GM12878 (cell line): ENCODE results near the gene ZNF225. TPM values are rescaled to one million over a fixed set of nuclear protein-coding genes. Genes with fewer than 3 reads are reported as not detected.
A peak's percentile ranks its signal among the peaks of the same experiment; 100 is the strongest.

Experiments
- ATAC-seq: fragments of 200-7000 bp; cut with Tn5 transposase; 3 replicates; pipeline ENCODE4 v1.9.1; 2020; ENCODE audit warnings: mild to moderate bottlenecking, moderate library complexity
- BruUV-seq: library from RNA; stranded (reverse); fragments of 400-500 nt; replicated peaks from 2 replicates; lab custom pipeline; 2021; lab: Mats Ljungman, UMichigan
- CTCF ChIA-PET: fragments of 300-600 bp; sonication (Branson Sonifier 250); formaldehyde crosslinking; extraction: SDS; loops from one replicate; lab custom pipeline; 2021; ENCODE audit warnings: inconsistent platforms; lab: Yijun Ruan, JAX
- POLR2A ChIA-PET: fragments of 350-600 bp; formaldehyde crosslinking; extraction: SDS; loops from one replicate; lab custom pipeline; 2021; ENCODE audit warnings: inconsistent platforms; lab: Charles Lee
- RAD21 ChIA-PET: fragments of 300-600 bp; sonication (Branson Sonifier 250); formaldehyde crosslinking; loops from one replicate; lab custom pipeline; 2023; ENCODE audit warnings: antibody characterized with exemption; ENCODE audit not compliant: unreplicated experiment; lab: Charles Lee
- SMC1A ChIA-PET: fragments of 300-600 bp; sonication (Branson Sonifier 250); formaldehyde crosslinking; loops from one replicate; lab custom pipeline; 2023; ENCODE audit not compliant: unreplicated experiment, uncharacterized antibody; lab: Charles Lee
- DNase-seq: peaks from one replicate; pipeline ENCODE4 v3.0.0-alpha.2; 2011; ENCODE audit warnings: low read depth, low spot score
- FAIRE-seq: peaks from 3 replicates; lab custom pipeline; 2011; peaks lifted over from hg19 to GRCh38; lab: Jason Lieb, UNC
- H2AFZ ChIP-seq: 2 replicates; pipeline ENCODE4 v1.6.0; 2011; ENCODE audit warnings: low read depth, low read length, control low read depth; ENCODE audit not compliant: control insufficient read depth
- H3K27ac ChIP-seq: 2 replicates; pipeline ENCODE4 v1.5.1; 2011; ENCODE audit warnings: control low read depth; ENCODE audit not compliant: control insufficient read depth, insufficient read depth
- H3K27me3 ChIP-seq, 2 experiments: replicated peaks in 1 of 2; 2 replicates each; pipeline versions ENCODE4 v1.6.0 to v1.6.1; 2011; ENCODE audit warnings: low read length in 1 of 2; ENCODE audit not compliant: control insufficient read depth in 2 of 2, insufficient read depth in 2 of 2
- H3K36me3 ChIP-seq, 2 experiments: 2 replicates each; pipeline ENCODE4 v1.5.1; 2011; ENCODE audit warnings: low read length in 1 of 2; ENCODE audit not compliant: control insufficient read depth in 2 of 2, insufficient read depth in 2 of 2
- H3K4me1 ChIP-seq: 2 replicates; pipeline ENCODE4 v1.6.1; 2011; ENCODE audit warnings: mild to moderate bottlenecking, low read length, moderate library complexity, mixed read lengths; ENCODE audit not compliant: control insufficient read depth, insufficient read depth
- H3K4me2 ChIP-seq: 2 replicates; pipeline ENCODE4 v1.6.0; 2011; ENCODE audit warnings: control low read depth; ENCODE audit not compliant: control insufficient read depth, insufficient read depth
- H3K4me3 ChIP-seq: fragments of 200-600 bp; sonication (generic); 2 replicates; pipeline ENCODE4 v1.5.1; 2016
- H3K79me2 ChIP-seq: 2 replicates; pipeline ENCODE4 v1.6.0; 2011; ENCODE audit warnings: low read length; ENCODE audit not compliant: control insufficient read depth, insufficient read depth
- H3K9ac ChIP-seq: 2 replicates; pipeline ENCODE4 v1.8.0; 2011; ENCODE audit warnings: low read length, control low read depth, mixed read lengths; ENCODE audit not compliant: control insufficient read depth, insufficient read depth
- H3K9me3 ChIP-seq: replicated peaks from 3 replicates; pipeline ENCODE4 v1.5.1; 2011; ENCODE audit warnings: mild to moderate bottlenecking, low read length; ENCODE audit not compliant: control insufficient read depth, insufficient read depth
- H4K20me1 ChIP-seq: 2 replicates; pipeline ENCODE4 v1.6.0; 2011; ENCODE audit not compliant: control insufficient read depth, insufficient read depth
- BCLAF1 ChIP-seq: fragments of 450-650 bp; IDR thresholded peaks from 2 replicates; pipeline ENCODE4 v1.6.1; 2017; ENCODE audit warnings: antibody characterized with exemption, mild to moderate bottlenecking, moderate library complexity
- CHD1 ChIP-seq: IDR thresholded peaks from 2 replicates; pipeline ENCODE4 v1.6.1; 2012; ENCODE audit warnings: low read depth, low read length, improper control_type of control experiment
- CHD2 ChIP-seq: IDR thresholded peaks from 2 replicates; pipeline ENCODE4 v1.6.1; 2011; ENCODE audit warnings: low read depth, low read length, improper control_type of control experiment, borderline replicate concordance
- CHD4 ChIP-seq: fragments of 200-600 bp; sonication (generic); IDR thresholded peaks from 2 replicates; pipeline ENCODE4 v1.6.1; 2016; ENCODE audit warnings: mild to moderate bottlenecking
- E2F8 ChIP-seq: fragments of 450-650 bp; IDR thresholded peaks from 2 replicates; pipeline ENCODE4 v1.6.1; 2018; ENCODE audit warnings: mild to moderate bottlenecking, low read depth, moderate library complexity; ENCODE audit not compliant: partially characterized antibody
- FOXK2 ChIP-seq: fragments of 450-650 bp; IDR thresholded peaks from 2 replicates; pipeline ENCODE4 v1.6.1; 2017; ENCODE audit warnings: mild to moderate bottlenecking, moderate library complexity
- HDAC6 ChIP-seq: fragments of 200-600 bp; sonication (generic); IDR thresholded peaks from one replicate; pipeline ENCODE4 v1.8.0; 2017; ENCODE audit warnings: antibody characterized with exemption; ENCODE audit not compliant: unreplicated experiment
- IKZF1 ChIP-seq: fragments of 450-650 bp; conservative IDR thresholded peaks from 2 replicates; pipeline ENCODE4 v1.6.1; 2017; ENCODE audit warnings: antibody characterized with exemption, mild to moderate bottlenecking
- POU2F2 ChIP-seq: IDR thresholded peaks from 3 replicates; pipeline ENCODE4 v1.6.1; 2011; ENCODE audit warnings: low read depth, mild to moderate bottlenecking, low read length, borderline replicate concordance
- TAF1 ChIP-seq: IDR thresholded peaks from 2 replicates; pipeline ENCODE4 v1.6.1; 2011; ENCODE audit warnings: mild to moderate bottlenecking, low read depth, low read length, borderline replicate concordance
- YBX1 ChIP-seq: fragments of 450-650 bp; IDR thresholded peaks from 2 replicates; pipeline ENCODE4 v1.6.1; 2016; ENCODE audit warnings: antibody characterized with exemption
- ZNF687 ChIP-seq: fragments of 450-650 bp; IDR thresholded peaks from 2 replicates; pipeline ENCODE4 v1.6.1; 2017; ENCODE audit warnings: mild to moderate bottlenecking, moderate library complexity
- WGBS: methylation state at CpG from one replicate; pipeline ENCODE4 v1.1.6; 2016; ENCODE audit warnings: low lambda C conversion rate; ENCODE audit not compliant: insufficient replicate concordance, insufficient coverage; ENCODE audit errors: missing lambda C conversion rate; 5-methylcytosine and 5-hydroxymethylcytosine counted together
- in situ Hi-C: fragments of 300-500 bp; cut with MboI; formaldehyde crosslinking; loops from 9 replicates; pipeline ENCODE4 v1.14.3; 2018; ENCODE audit warnings: mixed read lengths
- intact Hi-C: fragments of 100-400 bp; cut with micrococcal nuclease; formaldehyde crosslinking; loops from one replicate; pipeline ENCODE4 v1.14.2; 2022; ENCODE audit not compliant: unreplicated experiment
- polyA plus RNA-seq, 11 experiments: library from polyadenylated mRNA; depleted of rRNA in 4 of 11; unstranded in 6 of 11; stranded (reverse) in 5 of 11; fragments of >200 nt; fragmentation: Nextera tagmentation in 4 of 11; fragmentation: Illumina TruSeq in 1 of 11; extraction: Ambion mirVana in 4 of 11; extraction: Trizol in 1 of 11; gene quantifications; 1 replicate in 1 of 11; 2 replicates in 10 of 11; pipeline versions ENCODE4 v1.2.1 to v1.2.3, GENCODE V29; 2011 to 2016; ENCODE audit warnings: inconsistent platforms in 2 of 11, missing spikeins in 2 of 11, low read depth in 1 of 11
- total RNA-seq, 4 experiments: library from RNA; depleted of rRNA in 3 of 4; stranded (reverse); fragments of >200 nt in 3 of 4; fragmentation: Illumina TruSeq in 1 of 4; extraction: Trizol in 1 of 4; gene quantifications; 2 replicates each; pipeline versions ENCODE4 v1.2.1 to v1.2.3, GENCODE V29; 2013 to 2021

ZNF225 gene
- total and polyA plus RNA-seq, 10 of the 15 experiments (the other 5 are each of a cell fraction or from before 2014, with no cell fraction given) = 1.3 to 4.4 (median 2.6) TPM

- BruUV-seq = TSS peak; percentile 80
- DNase-seq = no peak
- WGBS = 4% methylated on average over 18 of the region's 18 CpGs
- Histone ChIP-seq H3K9me3 (peaks cover 3% of the 10 kb centered on the region; the same call in 2 of the 3 replicates), H3K4me3 (peak overlapping the region; percentile 91), H3K36me3 (peaks cover 0 to 3% of the 10 kb centered on the region in 2 experiments; a peak in 3 of 4 replicates)
- in situ Hi-C loops = loop anchor here (5.0 kb wide), 1 partner anchor 188 kb away; no protein-coding TSS in a partner anchor
- TF ChIP-seq ZNF687 (no peak), FOXK2 (no peak), YBX1 (no peak), E2F8 (no peak), POU2F2 (no peak), CHD4 (no peak), BCLAF1 (no peak), CHD2 (no peak), IKZF1 (no peak), HDAC6 (no peak), CHD1 (no peak), TAF1 (no peak)
- TF ChIP-seq, all 136 proteins: peak for 0
- Histone ChIP-seq H4K20me1 (no peaks in the 10 kb centered on the region), H3K27me3 (no peaks in the 10 kb centered on the region), H2AFZ (peak overlapping the region; percentile 98), H3K79me2 (peaks cover 10% of the 10 kb centered on the region), H3K4me1 (no peaks in the 10 kb centered on the region), H3K27ac (peak overlapping the region; percentile 73), H3K4me2 (peak overlapping the region; percentile 89), H3K9ac (peak overlapping the region; percentile 75)
- ChIA-PET SMC1A (interaction anchor here (0.6 to 1.7 kb wide), 6 partner anchors 15 to 146 kb away, joined by 3 to 7 read pairs (median 4); partner anchors contain the start of genes ZNF226 and ZNF233), CTCF (interaction anchor here (1.1 to 1.5 kb wide), 2 partner anchors 19 to 34 kb away, joined by 3 to 11 read pairs; partner anchors contain the start of gene ZNF224), RAD21 (interaction anchor here (1.1 kb wide), 1 partner anchor 19 kb away, joined by 4 read pairs; no protein-coding TSS in a partner anchor), POLR2A (interaction anchor here (0.9 to 1.2 kb wide), 2 partner anchors 51 to 93 kb away, joined by 4 to 5 read pairs; partner anchors contain the start of gene ZNF226)
- peak; percentile 45 for ATAC-seq
- FAIRE-seq = no peak
- intact Hi-C loops = loop anchor here (1.0 to 2.0 kb wide), 2 partner anchors 19 to 51 kb away; partner anchors contain the start of gene ZNF226
Observed at GRCh38 chr19:44113784-44114390, 688 bp downstream of the ZNF225 start.
